ENCODE measurements around the gene LETMD1. TPM values are rescaled to one million over a fixed set of nuclear protein-coding genes. Genes with fewer than 3 reads are reported as not detected.

Gene LETMD1
- total and polyA plus RNA-seq, 2 of the 13 experiments (the other 11 are each of a cell fraction or from before 2014, with no cell fraction given): 43.3 to 87.7 TPM

GRCh38 chr12:51067229-51067628 lies 19.1 kb downstream of the LETMD1 start (continued):
- 0 out of 2 replicates have a peak, but pooled peaks have one; percentile 31 for TF ChIP-seq ZNF121 (CRISPR knock-in tag; IDR thresholded peaks at IDR 0.05)
- no peak for TF ChIP-seq TCF7 (IDR thresholded peaks at IDR 0.05; ENCODE audit: low read depth)
- no peak for TF ChIP-seq ZSCAN22 (CRISPR knock-in tag; IDR thresholded peaks at IDR 0.05)
- TF ChIP-seq, protein P1, sequence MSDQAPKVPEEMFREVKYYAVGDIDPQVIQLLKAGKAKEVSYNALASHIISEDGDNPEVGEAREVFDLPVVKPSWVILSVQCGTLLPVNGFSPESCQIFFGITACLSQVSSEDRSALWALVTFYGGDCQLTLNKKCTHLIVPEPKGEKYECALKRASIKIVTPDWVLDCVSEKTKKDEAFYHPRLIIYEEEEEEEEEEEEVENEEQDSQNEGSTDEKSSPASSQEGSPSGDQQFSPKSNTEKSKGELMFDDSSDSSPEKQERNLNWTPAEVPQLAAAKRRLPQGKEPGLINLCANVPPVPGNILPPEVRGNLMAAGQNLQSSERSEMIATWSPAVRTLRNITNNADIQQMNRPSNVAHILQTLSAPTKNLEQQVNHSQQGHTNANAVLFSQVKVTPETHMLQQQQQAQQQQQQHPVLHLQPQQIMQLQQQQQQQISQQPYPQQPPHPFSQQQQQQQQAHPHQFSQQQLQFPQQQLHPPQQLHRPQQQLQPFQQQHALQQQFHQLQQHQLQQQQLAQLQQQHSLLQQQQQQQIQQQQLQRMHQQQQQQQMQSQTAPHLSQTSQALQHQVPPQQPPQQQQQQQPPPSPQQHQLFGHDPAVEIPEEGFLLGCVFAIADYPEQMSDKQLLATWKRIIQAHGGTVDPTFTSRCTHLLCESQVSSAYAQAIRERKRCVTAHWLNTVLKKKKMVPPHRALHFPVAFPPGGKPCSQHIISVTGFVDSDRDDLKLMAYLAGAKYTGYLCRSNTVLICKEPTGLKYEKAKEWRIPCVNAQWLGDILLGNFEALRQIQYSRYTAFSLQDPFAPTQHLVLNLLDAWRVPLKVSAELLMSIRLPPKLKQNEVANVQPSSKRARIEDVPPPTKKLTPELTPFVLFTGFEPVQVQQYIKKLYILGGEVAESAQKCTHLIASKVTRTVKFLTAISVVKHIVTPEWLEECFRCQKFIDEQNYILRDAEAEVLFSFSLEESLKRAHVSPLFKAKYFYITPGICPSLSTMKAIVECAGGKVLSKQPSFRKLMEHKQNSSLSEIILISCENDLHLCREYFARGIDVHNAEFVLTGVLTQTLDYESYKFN (CRISPR knock-in tag; conservative IDR thresholded peaks at IDR 0.05): peak; percentile 20; the same call in 1 of the 2 replicates
- no peak for TF ChIP-seq ATAD3A (CRISPR knock-in tag; IDR thresholded peaks at IDR 0.05)
- no peak for TF ChIP-seq ZNF431 (CRISPR knock-in tag; IDR thresholded peaks at IDR 0.05; ENCODE audit: borderline replicate concordance, low read depth)
- no peak for TF ChIP-seq ZNF33A (CRISPR knock-in tag; IDR thresholded peaks at IDR 0.05; ENCODE audit: borderline replicate concordance)
- TF ChIP-seq ZHX2 (IDR thresholded peaks at IDR 0.05; ENCODE audit: low read depth): no peak
- no peak for TF ChIP-seq ZHX2 (CRISPR knock-in tag; IDR thresholded peaks at IDR 0.05; ENCODE audit: borderline replicate concordance)
- no peak for TF ChIP-seq ATF7 (IDR thresholded peaks at IDR 0.05)
- no peak for TF ChIP-seq ATF7 (CRISPR knock-in tag; IDR thresholded peaks at IDR 0.05)
- TF ChIP-seq ZC3H13 (CRISPR knock-in tag; IDR thresholded peaks at IDR 0.05): no peak
- TF ChIP-seq DBP (CRISPR knock-in tag; IDR thresholded peaks at IDR 0.05; ENCODE audit: not compliant biosample characterization): no peak
- peak; percentile 99 for TF ChIP-seq ZNF18 (CRISPR knock-in tag; IDR thresholded peaks at IDR 0.05; ENCODE audit: insufficient replicate concordance)
- 0 out of 2 replicates have a peak, but pooled peaks have one; percentile 48 for TF ChIP-seq ZMYM2 (CRISPR knock-in tag; IDR thresholded peaks at IDR 0.05)
- no peak for TF ChIP-seq ZNF816 (CRISPR knock-in tag; IDR thresholded peaks at IDR 0.05; ENCODE audit: borderline replicate concordance)
- no peak for TF ChIP-seq GPN1 (CRISPR knock-in tag; IDR thresholded peaks at IDR 0.05; ENCODE audit: borderline replicate concordance)
- no peak for TF ChIP-seq GTF3A (CRISPR knock-in tag; conservative IDR thresholded peaks at IDR 0.05)
- TF ChIP-seq RELA (CRISPR knock-in tag; IDR thresholded peaks at IDR 0.05): no peak
